GM12878 (cell line): Measurements from ENCODE around the gene IL36G. TPM values are rescaled to one million over a fixed set of nuclear protein-coding genes. Genes with fewer than 3 reads are reported as not detected.

Experiments used
- ATAC-seq: fragments of 200-7000 bp; cut with Tn5 transposase; 3 replicates; pipeline ENCODE4 v1.9.1; 2020; ENCODE audit warnings: mild to moderate bottlenecking, moderate library complexity
- BruUV-seq: library from RNA; stranded (reverse); fragments of 400-500 nt; replicated peaks from 2 replicates; lab custom pipeline; 2021; lab: Mats Ljungman, UMichigan
- CTCF ChIA-PET: fragments of 300-600 bp; sonication (Branson Sonifier 250); formaldehyde crosslinking; extraction: SDS; loops from one replicate; lab custom pipeline; 2021; ENCODE audit warnings: inconsistent platforms; lab: Yijun Ruan, JAX
- POLR2A ChIA-PET: fragments of 350-600 bp; formaldehyde crosslinking; extraction: SDS; loops from one replicate; lab custom pipeline; 2021; ENCODE audit warnings: inconsistent platforms; lab: Charles Lee
- RAD21 ChIA-PET: fragments of 300-600 bp; sonication (Branson Sonifier 250); formaldehyde crosslinking; loops from one replicate; lab custom pipeline; 2023; ENCODE audit warnings: antibody characterized with exemption; ENCODE audit not compliant: unreplicated experiment; lab: Charles Lee
- SMC1A ChIA-PET: fragments of 300-600 bp; sonication (Branson Sonifier 250); formaldehyde crosslinking; loops from one replicate; lab custom pipeline; 2023; ENCODE audit not compliant: unreplicated experiment, uncharacterized antibody; lab: Charles Lee
- DNase-seq: peaks from one replicate; pipeline ENCODE4 v3.0.0-alpha.2; 2011; ENCODE audit warnings: low read depth, low spot score
- FAIRE-seq: peaks from 3 replicates; lab custom pipeline; 2011; peaks lifted over from hg19 to GRCh38; lab: Jason Lieb, UNC
- H2AFZ ChIP-seq: 2 replicates; pipeline ENCODE4 v1.6.0; 2011; ENCODE audit warnings: low read depth, low read length, control low read depth; ENCODE audit not compliant: control insufficient read depth
- H3K27ac ChIP-seq: 2 replicates; pipeline ENCODE4 v1.5.1; 2011; ENCODE audit warnings: control low read depth; ENCODE audit not compliant: control insufficient read depth, insufficient read depth
- H3K27me3 ChIP-seq, 2 experiments: replicated peaks in 1 of 2; 2 replicates each; pipeline versions ENCODE4 v1.6.0 to v1.6.1; 2011; ENCODE audit warnings: low read length in 1 of 2; ENCODE audit not compliant: control insufficient read depth in 2 of 2, insufficient read depth in 2 of 2
- H3K36me3 ChIP-seq, 2 experiments: 2 replicates each; pipeline ENCODE4 v1.5.1; 2011; ENCODE audit warnings: low read length in 1 of 2; ENCODE audit not compliant: control insufficient read depth in 2 of 2, insufficient read depth in 2 of 2
- H3K4me1 ChIP-seq: 2 replicates; pipeline ENCODE4 v1.6.1; 2011; ENCODE audit warnings: mild to moderate bottlenecking, low read length, moderate library complexity, mixed read lengths; ENCODE audit not compliant: control insufficient read depth, insufficient read depth
- H3K4me2 ChIP-seq: 2 replicates; pipeline ENCODE4 v1.6.0; 2011; ENCODE audit warnings: control low read depth; ENCODE audit not compliant: control insufficient read depth, insufficient read depth
- H3K4me3 ChIP-seq: fragments of 200-600 bp; sonication (generic); 2 replicates; pipeline ENCODE4 v1.5.1; 2016
- H3K79me2 ChIP-seq: 2 replicates; pipeline ENCODE4 v1.6.0; 2011; ENCODE audit warnings: low read length; ENCODE audit not compliant: control insufficient read depth, insufficient read depth
- H3K9ac ChIP-seq: 2 replicates; pipeline ENCODE4 v1.8.0; 2011; ENCODE audit warnings: low read length, control low read depth, mixed read lengths; ENCODE audit not compliant: control insufficient read depth, insufficient read depth
- H3K9me3 ChIP-seq: replicated peaks from 3 replicates; pipeline ENCODE4 v1.5.1; 2011; ENCODE audit warnings: mild to moderate bottlenecking, low read length; ENCODE audit not compliant: control insufficient read depth, insufficient read depth
- H4K20me1 ChIP-seq: 2 replicates; pipeline ENCODE4 v1.6.0; 2011; ENCODE audit not compliant: control insufficient read depth, insufficient read depth
- DPF2 ChIP-seq: fragments of 450-650 bp; IDR thresholded peaks from 2 replicates; pipeline ENCODE4 v1.6.1; 2017; ENCODE audit warnings: mild to moderate bottlenecking
- SMARCA5 ChIP-seq: fragments of 450-650 bp; IDR thresholded peaks from 2 replicates; pipeline ENCODE4 v1.6.1; 2017; ENCODE audit warnings: mild to moderate bottlenecking
- SPI1 ChIP-seq: IDR thresholded peaks from 2 replicates; pipeline ENCODE4 v1.6.1; 2011; ENCODE audit warnings: low read depth, mild to moderate bottlenecking, low read length, moderate library complexity, borderline replicate concordance; ENCODE audit not compliant: insufficient read depth
- SUPT20H ChIP-seq: IDR thresholded peaks from 2 replicates; pipeline ENCODE4 v1.6.1; 2011; ENCODE audit warnings: low read depth, mild to moderate bottlenecking, low read length, moderate library complexity, borderline replicate concordance; ENCODE audit not compliant: control insufficient read depth
- YY1 ChIP-seq: IDR thresholded peaks from 2 replicates; pipeline ENCODE4 v1.6.1; 2011; ENCODE audit warnings: low read depth, mild to moderate bottlenecking, low read length
- ZNF217 ChIP-seq: fragments of 450-650 bp; IDR thresholded peaks from 2 replicates; pipeline ENCODE4 v1.6.1; 2017; ENCODE audit warnings: antibody characterized with exemption, mild to moderate bottlenecking
- WGBS: methylation state at CpG from one replicate; pipeline ENCODE4 v1.1.6; 2016; ENCODE audit warnings: low lambda C conversion rate; ENCODE audit not compliant: insufficient replicate concordance, insufficient coverage; ENCODE audit errors: missing lambda C conversion rate; 5-methylcytosine and 5-hydroxymethylcytosine counted together
- in situ Hi-C: fragments of 300-500 bp; cut with MboI; formaldehyde crosslinking; loops from 9 replicates; pipeline ENCODE4 v1.14.3; 2018; ENCODE audit warnings: mixed read lengths
- intact Hi-C: fragments of 100-400 bp; cut with micrococcal nuclease; formaldehyde crosslinking; loops from one replicate; pipeline ENCODE4 v1.14.2; 2022; ENCODE audit not compliant: unreplicated experiment
- polyA plus RNA-seq, 11 experiments: library from polyadenylated mRNA; depleted of rRNA in 4 of 11; unstranded in 6 of 11; stranded (reverse) in 5 of 11; fragments of >200 nt; fragmentation: Nextera tagmentation in 4 of 11; fragmentation: Illumina TruSeq in 1 of 11; extraction: Ambion mirVana in 4 of 11; extraction: Trizol in 1 of 11; gene quantifications; 1 replicate in 1 of 11; 2 replicates in 10 of 11; pipeline versions ENCODE4 v1.2.1 to v1.2.3, GENCODE V29; 2011 to 2016; ENCODE audit warnings: inconsistent platforms in 2 of 11, missing spikeins in 2 of 11, low read depth in 1 of 11
- total RNA-seq, 4 experiments: library from RNA; depleted of rRNA in 3 of 4; stranded (reverse); fragments of >200 nt in 3 of 4; fragmentation: Illumina TruSeq in 1 of 4; extraction: Trizol in 1 of 4; gene quantifications; 2 replicates each; pipeline versions ENCODE4 v1.2.1 to v1.2.3, GENCODE V29; 2013 to 2021
- TF ChIP-seq, protein P1 (sequence below): fragments of 450-650 bp; IDR thresholded peaks from 2 replicates; pipeline ENCODE4 v1.6.1; 2017; ENCODE audit warnings: borderline replicate concordance
- TF ChIP-seq, protein P2 (sequence below): IDR thresholded peaks from 2 replicates; pipeline ENCODE4 v1.6.1; 2012; ENCODE audit warnings: improper control_type of control experiment, low read depth, low read length; ENCODE audit not compliant: insufficient replicate concordance
- TF ChIP-seq, protein P3 (sequence below): IDR thresholded peaks from 2 replicates; pipeline ENCODE4 v1.6.1; 2011; ENCODE audit warnings: mild to moderate bottlenecking, low read depth, low read length, moderate library complexity; ENCODE audit not compliant: insufficient replicate concordance

Gene IL36G
- total and polyA plus RNA-seq, 10 of the 15 experiments (the other 5 are each of a cell fraction or from before 2014, with no cell fraction given): 0.10 TPM; not detected in 9

DNA sequence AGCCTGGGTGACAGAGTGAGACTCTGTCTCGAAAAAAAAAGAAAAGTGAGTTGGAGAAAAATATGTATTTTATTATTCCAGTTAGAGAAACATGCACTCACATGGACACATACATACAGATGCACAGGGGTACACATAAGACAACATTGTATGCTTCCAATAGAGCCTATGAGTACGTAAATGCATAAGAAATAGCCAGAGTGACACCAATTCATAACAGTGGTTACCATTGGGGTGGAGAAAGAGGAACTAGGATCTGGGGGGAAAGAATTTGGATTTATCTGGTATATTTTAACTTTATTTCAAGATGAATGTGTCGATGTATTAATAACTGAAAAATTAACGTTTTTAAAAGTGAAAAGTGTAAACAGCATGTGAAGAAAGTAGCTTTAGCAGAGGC, 43.5 kb downstream of the IL36G start:
- ChIA-PET CTCF (interaction anchor here (0.6 kb wide), 1 partner anchor 11 kb away, joined by 3 read pairs; no protein-coding TSS in a partner anchor), POLR2A (no interaction called here), SMC1A (no interaction called here), RAD21 (no interaction called here)
- ATAC-seq (peak; percentile 31; the same call in 1 of the 3 replicates), FAIRE-seq (no peak), DNase-seq (no peak)
- no peak overlapping the region for H2AFZ ChIP-seq
- no peak overlapping the region for H3K4me2 ChIP-seq
- no peaks in the 10 kb centered on the region for H4K20me1 ChIP-seq
- intact Hi-C loops: no loop called here
- no peaks in the 10 kb centered on the region for H3K79me2 ChIP-seq
- H3K4me3 ChIP-seq: no peak overlapping the region
- H3K9ac ChIP-seq: no peak overlapping the region
- H3K27ac ChIP-seq: no peak overlapping the region
- in situ Hi-C loops: no loop called here
- no TSS peak for BruUV-seq
- H3K4me1 ChIP-seq: no peaks in the 10 kb centered on the region
- H3K9me3 ChIP-seq: no peaks in the 10 kb centered on the region; the same call in 1 of the 3 replicates
- TF ChIP-seq SPI1: peak; percentile 48; the same call in 1 of the 2 replicates
- no peak for TF ChIP-seq SUPT20H
- no peaks in the 10 kb centered on the region for H3K36me3 ChIP-seq
- no peaks in the 10 kb centered on the region; a peak in 1 of 4 replicates for H3K27me3 ChIP-seq
- 15% methylated on average over 4 of the region's 4 CpGs for WGBS

DNA sequence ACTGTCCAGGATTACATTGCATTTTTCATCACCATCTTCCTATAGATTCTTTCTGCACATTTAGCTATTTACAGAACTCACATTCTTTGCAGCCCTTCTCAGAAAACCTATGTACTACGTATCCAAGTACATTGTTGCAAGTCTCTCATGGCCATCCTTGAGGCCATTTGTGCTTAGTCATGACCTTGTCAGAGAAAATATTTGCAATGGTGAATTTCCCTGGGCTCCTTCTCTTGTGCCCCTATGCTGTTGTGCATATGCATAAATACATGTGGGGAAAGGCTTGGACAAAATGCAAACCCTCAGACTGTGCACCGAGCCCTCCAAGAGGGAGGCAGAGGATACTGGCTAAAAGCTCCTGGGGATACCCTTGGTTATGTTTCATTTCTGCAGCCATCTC, 47.0 kb downstream of the IL36G start:
- no peaks in the 10 kb centered on the region for H4K20me1 ChIP-seq
- H3K36me3 ChIP-seq: no peaks in the 10 kb centered on the region
- BruUV-seq: no TSS peak
- 38% methylated on average over 2 of the region's 2 CpGs for WGBS
- CTCF ChIA-PET: no interaction called here
- FAIRE-seq (no peak), DNase-seq (no peak), ATAC-seq (no peak)
- H3K9ac ChIP-seq: no peak overlapping the region
- SMC1A ChIA-PET: no interaction called here
- H3K4me2 ChIP-seq: no peak overlapping the region
- TF ChIP-seq SMARCA5 (no peak), ZNF217 (no peak), YY1 (no peak), DPF2 (no peak)
- TF ChIP-seq, protein P1, sequence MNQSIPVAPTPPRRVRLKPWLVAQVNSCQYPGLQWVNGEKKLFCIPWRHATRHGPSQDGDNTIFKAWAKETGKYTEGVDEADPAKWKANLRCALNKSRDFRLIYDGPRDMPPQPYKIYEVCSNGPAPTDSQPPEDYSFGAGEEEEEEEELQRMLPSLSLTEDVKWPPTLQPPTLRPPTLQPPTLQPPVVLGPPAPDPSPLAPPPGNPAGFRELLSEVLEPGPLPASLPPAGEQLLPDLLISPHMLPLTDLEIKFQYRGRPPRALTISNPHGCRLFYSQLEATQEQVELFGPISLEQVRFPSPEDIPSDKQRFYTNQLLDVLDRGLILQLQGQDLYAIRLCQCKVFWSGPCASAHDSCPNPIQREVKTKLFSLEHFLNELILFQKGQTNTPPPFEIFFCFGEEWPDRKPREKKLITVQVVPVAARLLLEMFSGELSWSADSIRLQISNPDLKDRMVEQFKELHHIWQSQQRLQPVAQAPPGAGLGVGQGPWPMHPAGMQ: no peak
- TF ChIP-seq, protein P2, sequence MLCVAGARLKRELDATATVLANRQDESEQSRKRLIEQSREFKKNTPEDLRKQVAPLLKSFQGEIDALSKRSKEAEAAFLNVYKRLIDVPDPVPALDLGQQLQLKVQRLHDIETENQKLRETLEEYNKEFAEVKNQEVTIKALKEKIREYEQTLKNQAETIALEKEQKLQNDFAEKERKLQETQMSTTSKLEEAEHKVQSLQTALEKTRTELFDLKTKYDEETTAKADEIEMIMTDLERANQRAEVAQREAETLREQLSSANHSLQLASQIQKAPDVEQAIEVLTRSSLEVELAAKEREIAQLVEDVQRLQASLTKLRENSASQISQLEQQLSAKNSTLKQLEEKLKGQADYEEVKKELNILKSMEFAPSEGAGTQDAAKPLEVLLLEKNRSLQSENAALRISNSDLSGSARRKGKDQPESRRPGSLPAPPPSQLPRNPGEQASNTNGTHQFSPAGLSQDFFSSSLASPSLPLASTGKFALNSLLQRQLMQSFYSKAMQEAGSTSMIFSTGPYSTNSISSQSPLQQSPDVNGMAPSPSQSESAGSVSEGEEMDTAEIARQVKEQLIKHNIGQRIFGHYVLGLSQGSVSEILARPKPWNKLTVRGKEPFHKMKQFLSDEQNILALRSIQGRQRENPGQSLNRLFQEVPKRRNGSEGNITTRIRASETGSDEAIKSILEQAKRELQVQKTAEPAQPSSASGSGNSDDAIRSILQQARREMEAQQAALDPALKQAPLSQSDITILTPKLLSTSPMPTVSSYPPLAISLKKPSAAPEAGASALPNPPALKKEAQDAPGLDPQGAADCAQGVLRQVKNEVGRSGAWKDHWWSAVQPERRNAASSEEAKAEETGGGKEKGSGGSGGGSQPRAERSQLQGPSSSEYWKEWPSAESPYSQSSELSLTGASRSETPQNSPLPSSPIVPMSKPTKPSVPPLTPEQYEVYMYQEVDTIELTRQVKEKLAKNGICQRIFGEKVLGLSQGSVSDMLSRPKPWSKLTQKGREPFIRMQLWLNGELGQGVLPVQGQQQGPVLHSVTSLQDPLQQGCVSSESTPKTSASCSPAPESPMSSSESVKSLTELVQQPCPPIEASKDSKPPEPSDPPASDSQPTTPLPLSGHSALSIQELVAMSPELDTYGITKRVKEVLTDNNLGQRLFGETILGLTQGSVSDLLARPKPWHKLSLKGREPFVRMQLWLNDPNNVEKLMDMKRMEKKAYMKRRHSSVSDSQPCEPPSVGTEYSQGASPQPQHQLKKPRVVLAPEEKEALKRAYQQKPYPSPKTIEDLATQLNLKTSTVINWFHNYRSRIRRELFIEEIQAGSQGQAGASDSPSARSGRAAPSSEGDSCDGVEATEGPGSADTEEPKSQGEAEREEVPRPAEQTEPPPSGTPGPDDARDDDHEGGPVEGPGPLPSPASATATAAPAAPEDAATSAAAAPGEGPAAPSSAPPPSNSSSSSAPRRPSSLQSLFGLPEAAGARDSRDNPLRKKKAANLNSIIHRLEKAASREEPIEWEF: no peak
- TF ChIP-seq, protein P3, sequence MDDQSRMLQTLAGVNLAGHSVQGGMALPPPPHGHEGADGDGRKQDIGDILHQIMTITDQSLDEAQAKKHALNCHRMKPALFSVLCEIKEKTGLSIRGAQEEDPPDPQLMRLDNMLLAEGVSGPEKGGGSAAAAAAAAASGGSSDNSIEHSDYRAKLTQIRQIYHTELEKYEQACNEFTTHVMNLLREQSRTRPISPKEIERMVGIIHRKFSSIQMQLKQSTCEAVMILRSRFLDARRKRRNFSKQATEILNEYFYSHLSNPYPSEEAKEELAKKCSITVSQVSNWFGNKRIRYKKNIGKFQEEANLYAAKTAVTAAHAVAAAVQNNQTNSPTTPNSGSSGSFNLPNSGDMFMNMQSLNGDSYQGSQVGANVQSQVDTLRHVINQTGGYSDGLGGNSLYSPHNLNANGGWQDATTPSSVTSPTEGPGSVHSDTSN: no peak
- no peaks in the 10 kb centered on the region for H3K9me3 ChIP-seq
- intact Hi-C loops: no loop called here
- no peak overlapping the region for H2AFZ ChIP-seq
- no peaks in the 10 kb centered on the region for H3K79me2 ChIP-seq
- H3K4me1 ChIP-seq: no peaks in the 10 kb centered on the region
- POLR2A ChIA-PET: no interaction called here
- H3K4me3 ChIP-seq: no peak overlapping the region
- peaks cover 2 to 3% of the 10 kb centered on the region in 2 experiments; a peak in 2 of 4 replicates for H3K27me3 ChIP-seq
- RAD21 ChIA-PET: no interaction called here
- no peak overlapping the region for H3K27ac ChIP-seq
- in situ Hi-C loops: no loop called here
